Measurements from ENCODE around the gene SPCS3.
"Not testable (repeated sequence)": the region's sequence is repeated elsewhere in the genome, so short reads cannot be mapped to it uniquely, and the experiment has no call there.

The SPCS3 gene

DNA sequence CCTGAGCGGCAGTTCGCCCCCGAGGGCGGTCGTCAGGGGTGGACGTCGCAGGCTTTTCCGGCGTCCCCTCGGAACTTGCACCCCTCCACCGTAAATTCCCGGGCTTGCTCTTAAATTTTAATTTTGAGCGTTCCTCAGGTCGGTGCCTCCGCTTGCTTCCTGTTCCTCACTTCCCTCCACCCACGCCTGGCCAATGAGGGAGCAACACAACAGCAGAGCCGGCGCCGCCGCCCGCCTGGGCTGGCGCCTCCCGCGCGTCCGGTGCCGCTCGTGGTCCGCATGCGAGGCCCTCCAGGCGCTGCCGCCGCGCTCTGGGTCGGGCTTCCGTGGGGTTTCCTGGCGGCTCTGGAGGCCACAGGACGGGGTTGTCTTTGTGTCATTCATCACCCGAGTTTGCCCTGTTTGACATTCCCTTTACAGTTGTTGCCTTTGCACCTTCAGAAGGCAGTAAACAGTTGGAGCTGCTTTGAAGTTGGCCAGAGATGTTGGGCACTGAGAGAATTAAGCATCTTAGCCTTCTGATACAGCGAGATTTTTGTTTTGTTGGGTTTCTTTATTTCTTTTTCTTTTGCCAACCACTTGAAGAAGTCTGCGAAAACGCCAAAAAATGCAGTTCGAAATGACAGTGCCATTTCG is 692 bp downstream of the SPCS3 start:
- TF ChIP-seq, protein P1, sequence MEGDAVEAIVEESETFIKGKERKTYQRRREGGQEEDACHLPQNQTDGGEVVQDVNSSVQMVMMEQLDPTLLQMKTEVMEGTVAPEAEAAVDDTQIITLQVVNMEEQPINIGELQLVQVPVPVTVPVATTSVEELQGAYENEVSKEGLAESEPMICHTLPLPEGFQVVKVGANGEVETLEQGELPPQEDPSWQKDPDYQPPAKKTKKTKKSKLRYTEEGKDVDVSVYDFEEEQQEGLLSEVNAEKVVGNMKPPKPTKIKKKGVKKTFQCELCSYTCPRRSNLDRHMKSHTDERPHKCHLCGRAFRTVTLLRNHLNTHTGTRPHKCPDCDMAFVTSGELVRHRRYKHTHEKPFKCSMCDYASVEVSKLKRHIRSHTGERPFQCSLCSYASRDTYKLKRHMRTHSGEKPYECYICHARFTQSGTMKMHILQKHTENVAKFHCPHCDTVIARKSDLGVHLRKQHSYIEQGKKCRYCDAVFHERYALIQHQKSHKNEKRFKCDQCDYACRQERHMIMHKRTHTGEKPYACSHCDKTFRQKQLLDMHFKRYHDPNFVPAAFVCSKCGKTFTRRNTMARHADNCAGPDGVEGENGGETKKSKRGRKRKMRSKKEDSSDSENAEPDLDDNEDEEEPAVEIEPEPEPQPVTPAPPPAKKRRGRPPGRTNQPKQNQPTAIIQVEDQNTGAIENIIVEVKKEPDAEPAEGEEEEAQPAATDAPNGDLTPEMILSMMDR (IDR thresholded peaks at IDR 0.05; ENCODE audit: insufficient read depth, low read length, missing control alignments), result no peak
- CTCF ChIA-PET, result no interaction called here
- POLR2A ChIA-PET, result interaction anchor here (0.6 to 0.7 kb wide), 2 partner anchors 13 to 135 kb away, joined by 3 read pairs; no protein-coding TSS in a partner anchor
- DNase-seq (ENCODE audit: low read depth, low spot score), result no peak
- H3K4me3 ChIP-seq (ENCODE audit: low read depth, low read length), result peak overlapping the region; percentile 90

DNA sequence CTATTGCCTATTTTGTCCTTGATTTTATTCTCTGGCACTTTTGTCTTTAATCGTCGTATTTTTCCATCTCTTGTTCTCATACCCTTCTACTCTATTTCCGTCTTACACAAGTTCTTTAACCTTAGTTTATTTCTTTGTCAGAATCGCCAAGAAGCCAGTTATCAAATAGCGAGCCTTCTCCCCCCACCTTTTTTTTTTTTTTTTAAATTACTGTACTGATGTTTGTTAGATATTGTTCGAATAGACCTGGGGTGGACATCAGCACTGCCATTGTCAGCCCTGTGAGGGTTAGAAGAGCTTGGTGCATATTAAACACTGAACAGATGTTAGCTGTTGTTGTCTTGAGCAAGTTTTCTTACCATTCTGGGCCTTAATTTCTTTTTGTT is 1.2 kb downstream of the SPCS3 start:
- TF ChIP-seq, protein P1 (IDR thresholded peaks at IDR 0.05; ENCODE audit: insufficient read depth, low read length, missing control alignments), result no peak
- CTCF ChIA-PET, result no interaction called here
- no peak for DNase-seq (ENCODE audit: low read depth, low spot score)

DNA sequence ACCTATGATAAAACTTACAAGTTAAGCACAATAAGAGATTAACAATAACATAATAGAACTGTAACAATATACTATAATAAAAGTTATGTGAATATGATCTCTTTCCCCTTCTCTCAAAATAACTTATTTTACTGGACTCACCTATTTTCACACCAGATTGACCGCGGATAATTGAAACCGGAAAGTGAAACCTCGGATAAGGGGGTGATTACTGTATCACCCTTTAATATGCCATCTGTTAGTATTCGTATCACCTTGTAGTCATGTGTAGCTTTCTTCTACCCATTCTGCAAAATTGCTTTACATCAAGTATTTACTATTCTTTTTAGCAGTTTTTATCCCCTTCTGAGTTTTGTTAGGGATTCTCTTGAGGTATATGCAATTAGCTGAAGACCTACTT is 1.8 kb downstream of the SPCS3 start:
- TF ChIP-seq, protein P1 (IDR thresholded peaks at IDR 0.05; ENCODE audit: insufficient read depth, low read length, missing control alignments), result no peak
- H3K4me3 ChIP-seq (ENCODE audit: low read depth, low read length), result peak overlapping the region; percentile 90
- POLR2A ChIA-PET, result no interaction called here
- CTCF ChIA-PET, result no interaction called here
- no peak for DNase-seq (ENCODE audit: low read depth, low spot score)

More for the DNA sequence above, 1.2 kb downstream of the SPCS3 start:
- POLR2A ChIA-PET, result interaction anchor here (0.7 kb wide), 1 partner anchor 136 kb away, joined by 3 read pairs; no protein-coding TSS in a partner anchor
- peak overlapping the region; percentile 90 for H3K4me3 ChIP-seq (ENCODE audit: low read depth, low read length)

DNA sequence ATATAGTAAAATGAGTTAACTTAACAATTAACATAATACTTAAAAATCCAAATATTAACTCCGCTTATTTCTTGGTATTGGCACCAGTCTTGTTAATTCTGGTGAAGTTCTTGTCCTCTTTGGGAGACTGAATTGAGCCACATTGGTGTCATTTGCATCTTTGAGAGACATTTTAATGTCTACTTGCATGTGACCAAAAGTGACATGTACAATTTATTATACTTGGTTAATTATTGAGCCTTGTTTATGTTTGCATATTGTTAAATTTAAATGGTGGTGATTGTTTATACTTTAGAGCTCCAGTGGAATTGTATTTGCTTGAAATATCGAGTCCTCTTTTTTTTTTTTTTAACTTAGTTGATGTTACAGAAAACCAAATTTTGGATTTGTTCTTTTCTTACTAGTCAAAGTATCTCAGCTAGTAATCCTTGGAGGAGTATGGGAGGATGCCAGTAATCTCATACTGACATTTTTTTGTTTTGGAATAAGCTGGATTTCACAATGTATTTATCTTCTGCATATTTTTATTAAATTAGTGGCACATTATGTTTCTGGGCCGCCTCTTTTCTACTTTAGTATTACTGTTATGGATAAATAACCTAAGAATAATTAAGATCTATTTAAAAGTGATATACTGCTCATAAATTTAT is 3.9 kb downstream of the SPCS3 start:
- TF ChIP-seq, protein P1 (IDR thresholded peaks at IDR 0.05; ENCODE audit: insufficient read depth, low read length, missing control alignments), result no peak
- H3K4me3 ChIP-seq (ENCODE audit: low read depth, low read length), result peak overlapping the region; percentile 13
- DNase-seq (ENCODE audit: low read depth, low spot score), result no peak
- ChIA-PET POLR2A (no interaction called here), CTCF (interaction anchor here (0.8 to 4.1 kb wide), 3 partner anchors 10 to 35 kb away, joined by 3 to 40 read pairs (median 3); no protein-coding TSS in a partner anchor)

DNA sequence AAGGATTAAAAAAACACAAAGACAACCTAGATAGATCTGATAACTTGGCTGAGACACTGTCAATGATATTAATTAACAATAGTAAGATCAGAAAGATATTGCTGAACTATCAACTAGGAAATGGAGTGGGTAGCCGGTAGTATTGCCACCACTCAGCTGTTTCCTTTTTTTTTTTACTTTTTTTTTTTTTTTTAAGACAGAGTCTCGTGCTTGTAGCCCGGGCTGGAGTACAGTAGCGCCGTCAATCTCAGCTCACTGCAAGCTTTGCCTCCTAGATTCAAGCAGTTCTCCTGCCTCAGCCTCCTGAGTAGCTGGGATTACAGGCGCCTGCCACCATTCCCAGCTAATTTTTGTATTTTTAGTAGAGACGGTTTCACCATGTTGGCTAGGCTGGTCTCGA is 5.1 kb downstream of the SPCS3 start:
- not testable (repeated sequence) for DNase-seq (ENCODE audit: low read depth, low spot score); H3K4me3 ChIP-seq (ENCODE audit: low read depth, low read length)
- POLR2A ChIA-PET, result interaction anchor here (0.7 kb wide), 2 partner anchors 10 to 86 kb away, joined by 3 read pairs; no protein-coding TSS in a partner anchor
- CTCF ChIA-PET, result interaction anchor here (0.7 to 4.1 kb wide), 4 partner anchors 10 to 178 kb away, joined by 3 to 40 read pairs (median 4); no protein-coding TSS in a partner anchor

DNA sequence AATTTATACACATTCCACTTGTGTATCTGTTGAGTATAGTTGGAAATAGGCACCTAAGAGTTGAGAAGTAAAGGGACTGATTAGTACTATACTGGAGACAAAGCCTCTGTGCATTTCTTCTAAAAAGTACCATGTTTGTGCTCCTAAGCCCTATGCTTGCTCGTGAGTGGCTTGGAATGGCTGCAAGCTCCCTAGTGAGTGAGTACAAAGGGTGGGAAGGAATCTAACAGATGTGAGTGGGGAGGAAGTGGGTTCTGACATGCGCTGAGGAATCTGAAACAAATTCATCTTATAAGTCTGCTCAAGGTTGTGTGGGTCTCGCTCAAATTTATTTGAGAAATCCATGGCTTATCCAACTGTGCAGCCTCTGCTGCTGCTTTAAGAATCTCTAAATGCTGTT is 13.3 kb downstream of the SPCS3 start:
- no peak overlapping the region for H3K4me3 ChIP-seq (ENCODE audit: low read depth, low read length)
- ChIA-PET POLR2A (no interaction called here), CTCF (interaction anchor here (1.4 to 2.6 kb wide), 3 partner anchors 8 to 298 kb away, joined by 3 to 10 read pairs (median 7); no protein-coding TSS in a partner anchor)
- TF ChIP-seq, protein P1 (IDR thresholded peaks at IDR 0.05; ENCODE audit: insufficient read depth, low read length, missing control alignments), result no peak
- DNase-seq (ENCODE audit: low read depth, low spot score), result no peak
